Mucosa of stomach (tissue), 1 donor: ENCODE measurements around the gene SMARCC1.

Experiments
- H3K27me3 ChIP-seq: one replicate; pipeline ENCODE4 v1.7.0; 2013; ENCODE audit warnings: mild to moderate bottlenecking, low read length; ENCODE audit not compliant: control insufficient read depth, insufficient read depth
- H3K36me3 ChIP-seq: one replicate; pipeline ENCODE4 v1.7.0; 2013; ENCODE audit warnings: low read length; ENCODE audit not compliant: control insufficient read depth, insufficient read depth
- H3K4me1 ChIP-seq: one replicate; pipeline ENCODE4 v1.7.0; 2013; ENCODE audit warnings: mild to moderate bottlenecking, low read length; ENCODE audit not compliant: control insufficient read depth, insufficient read depth
- H3K4me3 ChIP-seq: one replicate; pipeline ENCODE4 v1.7.0; 2013; ENCODE audit warnings: low read length
- H3K9ac ChIP-seq: one replicate; pipeline ENCODE4 v1.7.0; 2013; ENCODE audit warnings: mild to moderate bottlenecking, low read length, moderate library complexity
- H3K9me3 ChIP-seq: one replicate; pipeline ENCODE4 v1.7.0; 2013; ENCODE audit warnings: mild to moderate bottlenecking, low read length, moderate library complexity; ENCODE audit not compliant: control insufficient read depth
- donor health status: Pancreatic carcinoma.

Gene SMARCC1

DNA sequence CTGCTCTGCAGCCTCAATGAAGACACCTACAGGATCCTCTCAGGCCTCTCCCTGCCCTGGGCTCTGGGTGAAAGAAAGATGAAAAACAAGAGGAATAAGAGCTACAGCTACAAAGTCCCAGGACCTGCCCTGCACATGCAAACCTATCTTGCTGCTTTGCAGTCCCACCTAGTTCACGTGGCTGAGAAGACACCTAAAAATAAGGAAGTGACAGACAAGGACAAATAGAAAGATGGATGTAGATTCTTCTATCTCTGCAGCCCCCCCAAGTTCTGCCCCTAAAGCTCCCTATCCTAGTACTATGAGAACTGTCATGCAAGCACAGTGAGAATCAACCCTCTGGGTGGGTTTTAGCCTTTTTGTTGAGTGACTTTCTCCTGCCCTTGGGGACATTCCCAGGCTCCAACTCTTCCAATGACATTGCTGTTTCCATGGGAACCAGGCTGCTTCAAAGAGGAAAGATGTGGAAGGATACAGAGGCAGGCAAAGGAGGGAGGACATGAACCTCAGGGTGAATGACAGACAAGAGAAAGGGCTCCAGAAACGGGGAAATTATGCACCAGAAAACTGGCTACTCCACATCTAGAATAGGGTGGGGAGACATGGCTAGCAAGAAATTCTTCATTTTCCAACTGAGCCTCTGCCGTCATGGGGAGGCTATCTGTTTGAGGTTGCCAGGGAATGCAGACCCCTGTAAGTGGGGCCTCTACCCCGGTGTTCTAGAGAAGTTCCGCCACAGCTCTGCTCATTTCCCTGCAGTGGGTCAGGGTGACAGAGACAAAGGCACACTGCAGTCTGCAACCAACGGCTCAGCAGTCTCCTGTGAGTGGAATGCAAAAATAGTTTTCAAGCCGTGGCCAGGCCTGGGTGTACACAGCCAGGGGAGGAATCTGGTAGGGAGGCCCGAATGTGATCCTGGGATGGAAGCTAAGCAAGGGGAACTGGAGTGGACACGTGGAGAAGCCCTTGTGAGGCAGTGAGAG is 208.2 kb downstream of the SMARCC1 start:
- no peaks in the 10 kb centered on the region for H3K9me3 ChIP-seq
- H3K36me3 ChIP-seq, result no peaks in the 10 kb centered on the region
- peaks cover 5% of the 10 kb centered on the region for H3K4me1 ChIP-seq
- H3K9ac ChIP-seq, result no peak overlapping the region
- H3K4me3 ChIP-seq, result no peak overlapping the region
- peaks cover 19% of the 10 kb centered on the region for H3K27me3 ChIP-seq

- no peak overlapping the region for H3K9ac ChIP-seq
- H3K4me1 ChIP-seq, result no peaks in the 10 kb centered on the region
- H3K4me3 ChIP-seq, result no peak overlapping the region
- no peaks in the 10 kb centered on the region for H3K36me3 ChIP-seq
- no peaks in the 10 kb centered on the region for H3K9me3 ChIP-seq
- peaks cover 10% of the 10 kb centered on the region for H3K27me3 ChIP-seq
Observed at GRCh38 chr3:47571391-47572175, 210.1 kb downstream of the SMARCC1 start.

GRCh38 chr3:47568901-47569300 is 212.8 kb downstream of the SMARCC1 start:
- Histone ChIP-seq H3K9me3 (no peaks in the 10 kb centered on the region), H3K4me3 (no peak overlapping the region), H3K4me1 (no peaks in the 10 kb centered on the region), H3K9ac (no peak overlapping the region), H3K27me3 (peaks cover 4% of the 10 kb centered on the region), H3K36me3 (no peaks in the 10 kb centered on the region)

GRCh38 chr3:47567149-47567548 is 214.5 kb downstream of the SMARCC1 start:
- Histone ChIP-seq H3K27me3 (no peaks in the 10 kb centered on the region), H3K36me3 (no peaks in the 10 kb centered on the region), H3K4me1 (no peaks in the 10 kb centered on the region), H3K9ac (no peak overlapping the region), H3K9me3 (no peaks in the 10 kb centered on the region), H3K4me3 (no peak overlapping the region)

DNA sequence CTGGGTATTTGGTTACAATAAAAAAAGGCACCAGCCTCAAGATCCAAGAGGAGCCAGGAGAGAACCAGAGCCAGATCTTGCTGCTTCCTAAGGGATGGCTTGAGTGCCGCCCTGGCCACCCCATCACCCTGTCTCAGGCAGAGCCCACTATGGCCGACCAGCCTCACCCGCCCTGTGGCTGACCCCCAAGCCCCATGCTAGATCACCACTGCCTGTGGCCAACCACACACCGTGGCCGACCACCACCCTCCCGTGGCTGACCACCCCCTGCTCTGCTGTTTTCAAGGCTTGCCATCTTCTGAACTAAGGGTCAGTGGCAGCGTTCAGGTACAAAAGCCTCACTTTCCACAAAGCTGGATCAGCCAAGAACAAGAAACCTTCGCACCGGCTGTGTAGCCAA is 215.0 kb downstream of the SMARCC1 start:
- Histone ChIP-seq H3K4me1 (no peaks in the 10 kb centered on the region), H3K36me3 (no peaks in the 10 kb centered on the region), H3K27me3 (no peaks in the 10 kb centered on the region), H3K4me3 (no peak overlapping the region), H3K9me3 (no peaks in the 10 kb centered on the region), H3K9ac (no peak overlapping the region)

DNA sequence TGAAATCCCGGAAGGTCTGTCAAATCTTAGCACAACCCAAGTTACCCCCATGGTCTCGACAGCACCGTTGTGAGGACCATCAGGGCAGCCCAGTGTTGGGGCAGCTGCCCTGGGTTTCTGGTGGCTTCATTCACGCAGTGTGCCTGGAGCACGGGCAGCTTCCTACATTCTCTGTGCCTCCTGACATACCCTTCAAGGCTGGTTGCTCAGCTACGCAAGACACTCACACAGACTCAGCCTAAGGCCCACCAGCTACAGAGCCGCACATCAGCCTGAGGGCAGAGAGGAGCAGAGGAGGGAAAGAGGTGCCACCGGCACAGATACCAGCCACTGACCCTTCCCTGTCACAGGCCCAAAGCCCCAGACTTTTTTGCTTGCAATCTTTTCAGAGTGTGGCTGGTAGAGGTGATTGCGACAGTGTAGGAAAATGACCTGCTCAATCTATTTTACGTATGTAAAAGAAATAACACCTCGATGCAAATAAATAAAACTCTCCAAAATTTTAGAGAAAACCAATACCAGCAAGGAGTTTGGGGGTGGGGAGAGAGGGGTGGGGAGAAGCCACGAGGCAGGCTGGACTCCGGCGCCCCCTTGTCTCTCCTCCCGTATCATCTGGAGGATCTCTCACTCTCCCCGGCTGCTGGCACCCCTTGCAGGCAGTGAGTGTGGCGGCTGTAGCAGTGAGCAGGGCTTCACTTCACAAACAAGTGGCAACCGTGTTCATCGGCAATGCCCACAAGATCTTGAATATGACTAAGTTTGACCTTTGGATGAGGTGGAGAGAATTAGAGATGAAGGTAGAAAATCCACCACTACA is 215.8 kb downstream of the SMARCC1 start:
- H3K4me3 ChIP-seq, result no peak overlapping the region
- no peaks in the 10 kb centered on the region for H3K36me3 ChIP-seq
- H3K9me3 ChIP-seq, result no peaks in the 10 kb centered on the region
- no peak overlapping the region for H3K9ac ChIP-seq
- H3K27me3 ChIP-seq, result no peaks in the 10 kb centered on the region
- H3K4me1 ChIP-seq, result no peaks in the 10 kb centered on the region

GRCh38 chr3:47556351-47556750 is 225.3 kb downstream of the SMARCC1 start:
- H3K9ac ChIP-seq, result no peak overlapping the region
- no peaks in the 10 kb centered on the region for H3K36me3 ChIP-seq
- H3K9me3 ChIP-seq, result no peaks in the 10 kb centered on the region
- H3K4me3 ChIP-seq, result no peak overlapping the region
- H3K27me3 ChIP-seq, result no peaks in the 10 kb centered on the region
- H3K4me1 ChIP-seq, result no peaks in the 10 kb centered on the region

- Histone ChIP-seq H3K9me3 (no peaks in the 10 kb centered on the region), H3K27me3 (no peaks in the 10 kb centered on the region), H3K9ac (no peak overlapping the region), H3K4me3 (no peak overlapping the region), H3K36me3 (no peaks in the 10 kb centered on the region), H3K4me1 (no peaks in the 10 kb centered on the region)
Observed at GRCh38 chr3:47554335-47554734, 227.4 kb downstream of the SMARCC1 start.

DNA sequence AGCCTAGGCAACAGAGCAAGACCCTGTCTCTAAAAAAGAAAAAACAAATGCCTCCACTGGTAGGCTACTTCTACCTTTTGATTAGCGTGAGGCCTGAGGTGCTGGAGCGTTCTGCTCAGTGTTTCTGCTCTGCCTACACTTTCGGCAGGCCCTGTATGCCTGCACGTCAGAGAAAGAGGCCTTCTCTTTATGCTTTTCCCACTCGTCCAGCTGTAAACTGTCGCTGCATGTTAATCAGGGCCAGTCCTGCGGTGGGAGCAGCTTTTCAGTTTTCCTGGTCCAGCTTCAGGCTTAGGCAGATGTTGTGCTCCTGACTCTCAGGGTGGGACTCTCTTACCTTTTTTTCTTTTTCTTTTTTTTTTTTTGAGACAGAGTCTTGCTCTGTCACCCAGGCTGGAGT is 228.3 kb downstream of the SMARCC1 start:
- no peaks in the 10 kb centered on the region for H3K9me3 ChIP-seq

GRCh38 chr3:47542471-47543173 is 239.1 kb downstream of the SMARCC1 start:
- Histone ChIP-seq H3K4me1 (no peaks in the 10 kb centered on the region), H3K9ac (no peak overlapping the region), H3K27me3 (no peaks in the 10 kb centered on the region), H3K9me3 (no peaks in the 10 kb centered on the region), H3K36me3 (no peaks in the 10 kb centered on the region), H3K4me3 (no peak overlapping the region)

More for the DNA sequence above, 228.3 kb downstream of the SMARCC1 start:
- Histone ChIP-seq H3K4me1 (no peaks in the 10 kb centered on the region), H3K9ac (no peak overlapping the region), H3K4me3 (no peak overlapping the region), H3K27me3 (no peaks in the 10 kb centered on the region), H3K36me3 (no peaks in the 10 kb centered on the region)

DNA sequence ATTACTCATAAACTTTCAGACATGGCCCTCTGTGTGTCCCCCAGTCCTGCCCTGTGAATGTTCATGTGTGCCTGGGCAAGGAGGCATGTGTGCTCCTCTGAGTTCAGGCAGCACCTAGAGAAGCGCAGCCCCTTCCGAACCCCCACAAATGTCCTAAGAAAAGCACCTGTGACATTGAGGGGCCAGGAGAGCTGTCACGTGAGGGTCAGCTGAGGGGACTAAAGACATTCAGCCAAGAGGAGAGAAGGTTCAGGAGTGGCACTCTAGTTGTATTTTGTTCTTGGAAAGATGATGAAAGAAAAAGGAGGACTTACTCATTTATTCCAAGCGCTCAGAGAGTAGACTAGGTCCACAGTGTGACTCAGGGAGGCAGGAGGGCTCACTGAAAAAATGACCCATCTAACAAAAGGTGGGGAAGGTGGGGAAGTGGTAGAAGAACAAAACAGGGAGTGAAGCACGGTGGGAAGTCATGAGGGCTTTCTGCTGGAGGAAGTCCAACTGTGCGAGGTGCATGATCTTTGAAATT is 240.0 kb downstream of the SMARCC1 start:
- Histone ChIP-seq H3K27me3 (no peaks in the 10 kb centered on the region), H3K9ac (no peak overlapping the region), H3K4me1 (no peaks in the 10 kb centered on the region), H3K36me3 (no peaks in the 10 kb centered on the region), H3K9me3 (no peaks in the 10 kb centered on the region), H3K4me3 (no peak overlapping the region)
